Muscle of leg (tissue), 11 donors: Measurements from ENCODE around the gene DOP1A. TPM values are rescaled to one million over a fixed set of nuclear protein-coding genes. Genes with fewer than 3 reads are reported as not detected.

Experiments used
- DNase-seq: peaks from one replicate; pipeline ENCODE4 v3.0.0; 2013
- H3K27ac ChIP-seq: one replicate; pipeline ENCODE4 v1.5.1; 2013; ENCODE audit warnings: mild to moderate bottlenecking, low read length, control low read depth
- H3K27me3 ChIP-seq: one replicate; pipeline ENCODE4 v1.6.1; 2013; ENCODE audit warnings: low read length; ENCODE audit not compliant: control insufficient read depth, insufficient read depth
- H3K36me3 ChIP-seq: one replicate; pipeline ENCODE4 v1.6.1; 2013; ENCODE audit warnings: low read length; ENCODE audit not compliant: control insufficient read depth, insufficient read depth
- H3K4me1 ChIP-seq: one replicate; pipeline ENCODE4 v1.6.1; 2013; ENCODE audit warnings: low read length; ENCODE audit not compliant: control insufficient read depth, insufficient read depth
- H3K4me3 ChIP-seq: one replicate; pipeline ENCODE4 v1.5.1; 2013; ENCODE audit warnings: low read length, control low read depth
- H3K9me3 ChIP-seq: replicated peaks from 2 replicates; pipeline ENCODE4 v1.6.1; 2013; ENCODE audit warnings: low read depth, low read length; ENCODE audit not compliant: control insufficient read depth
- WGBS: methylation state at CpG from one replicate; pipeline ENCODE4 v1.1.5; 2013; ENCODE audit warnings: missing lambda C conversion rate; ENCODE audit not compliant: insufficient coverage; 5-methylcytosine and 5-hydroxymethylcytosine counted together
- polyA plus RNA-seq, 8 donors: library from polyadenylated mRNA; unstranded; fragments of 120-200 nt; gene quantifications; one replicate each; pipeline versions ENCODE4 v1.2.1 to v1.2.3, GENCODE V29; 2013; ENCODE audit warnings: inconsistent platforms in 1 of 8, low replicate concordance in 1 of 8; ENCODE audit not compliant: insufficient read length in 8 of 8, insufficient read depth in 1 of 8
- total RNA-seq: library from RNA; stranded (reverse); fragments of 120-200 nt; gene quantifications from one replicate; pipeline ENCODE4 v1.2.4, GENCODE V29; 2013

The DOP1A gene
- total and polyA plus RNA-seq, 9 donors, result 10.1 to 26.2 (median 12.5) TPM

DNA sequence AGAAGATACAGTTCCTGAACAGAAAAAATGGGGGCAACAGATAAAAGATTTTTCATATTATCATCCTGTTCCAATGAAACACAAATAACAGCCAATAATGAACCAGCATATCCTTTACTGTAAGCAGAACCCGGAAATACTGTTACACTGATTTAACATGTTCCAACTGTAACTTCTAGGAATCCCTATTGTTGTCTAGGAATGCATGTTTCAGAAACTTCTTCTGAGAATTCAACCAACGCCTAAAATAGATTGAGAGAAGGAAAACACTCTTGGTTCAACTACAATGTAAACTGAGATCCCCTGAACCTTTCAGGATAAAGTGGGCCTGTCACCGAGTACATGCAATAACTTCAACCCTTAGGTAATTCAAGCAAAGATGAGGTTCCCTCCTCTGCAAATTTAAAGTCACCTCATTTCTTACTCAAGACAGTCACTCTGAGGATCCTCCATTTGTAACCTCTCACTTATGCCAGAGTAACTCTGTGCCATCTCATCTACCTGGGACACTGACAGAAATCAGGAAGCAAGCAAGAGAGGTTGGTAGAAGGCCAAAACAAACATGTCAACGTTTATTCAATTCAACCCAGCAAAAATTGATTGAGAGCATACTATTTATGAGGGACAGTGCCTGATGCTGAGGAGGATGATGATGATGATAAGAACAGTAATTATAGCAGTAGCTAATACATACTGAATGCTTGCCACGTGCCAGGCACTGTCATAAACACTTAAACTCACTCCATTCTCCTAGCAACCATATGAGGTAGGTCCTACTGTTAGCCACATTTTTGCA, 15.9 kb upstream of the DOP1A start:
- H3K4me1 ChIP-seq, result no peaks in the 10 kb centered on the region
- DNase-seq, result no peak
- H3K9me3 ChIP-seq, result no peaks in the 10 kb centered on the region
- WGBS, result no CpG with 5 or more reads among the region's 5 CpGs
- H3K36me3 ChIP-seq, result peaks cover 15% of the 10 kb centered on the region
- H3K4me3 ChIP-seq, result no peak overlapping the region
- H3K27ac ChIP-seq, result no peak overlapping the region
- H3K27me3 ChIP-seq, result no peaks in the 10 kb centered on the region

- WGBS, result 56% methylated on average over 1 of the region's 3 CpGs
- H3K36me3 ChIP-seq, result peaks cover 20% of the 10 kb centered on the region
- H3K4me1 ChIP-seq, result no peaks in the 10 kb centered on the region
- H3K4me3 ChIP-seq, result no peak overlapping the region
- H3K27ac ChIP-seq, result no peak overlapping the region
- H3K9me3 ChIP-seq, result no peaks in the 10 kb centered on the region
- no peaks in the 10 kb centered on the region for H3K27me3 ChIP-seq
- DNase-seq, result no peak
Measured at GRCh38 chr6:83053678-83054077, 13.8 kb upstream of the DOP1A start.

DNA sequence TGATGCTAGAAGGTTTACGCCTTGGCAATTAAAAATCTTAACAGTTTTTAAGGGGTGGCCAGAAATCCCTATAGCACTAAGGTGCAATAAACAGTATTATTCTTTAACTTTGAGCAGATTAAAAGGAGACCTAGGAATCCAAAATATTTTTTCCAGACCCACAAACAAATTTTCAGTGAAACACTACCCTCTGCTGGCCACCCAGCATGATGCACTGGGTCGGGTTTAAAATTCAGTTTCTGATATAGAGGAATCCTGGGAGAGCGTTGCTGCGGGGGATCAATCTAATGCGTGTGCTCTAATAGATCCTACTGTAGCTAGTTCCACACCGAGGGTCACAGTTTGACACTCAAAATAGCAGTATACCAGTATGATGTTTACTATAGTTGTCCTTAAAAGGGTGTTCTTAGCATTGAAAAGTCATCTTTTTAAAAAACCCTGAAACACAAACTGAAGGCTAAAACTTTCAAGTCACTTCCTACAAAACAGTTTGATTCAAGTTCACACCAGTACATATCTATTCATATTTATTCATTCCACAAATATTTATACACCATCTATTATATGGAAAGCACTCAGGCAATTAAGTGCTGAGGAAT, 12.0 kb upstream of the DOP1A start:
- no CpG with 5 or more reads among the region's 6 CpGs for WGBS
- no peaks in the 10 kb centered on the region for H3K27me3 ChIP-seq
- H3K9me3 ChIP-seq, result no peaks in the 10 kb centered on the region
- H3K36me3 ChIP-seq, result peaks cover 24% of the 10 kb centered on the region
- DNase-seq, result peak; percentile 57
- no peaks in the 10 kb centered on the region for H3K4me1 ChIP-seq
- H3K27ac ChIP-seq, result no peak overlapping the region
- no peak overlapping the region for H3K4me3 ChIP-seq

DNA sequence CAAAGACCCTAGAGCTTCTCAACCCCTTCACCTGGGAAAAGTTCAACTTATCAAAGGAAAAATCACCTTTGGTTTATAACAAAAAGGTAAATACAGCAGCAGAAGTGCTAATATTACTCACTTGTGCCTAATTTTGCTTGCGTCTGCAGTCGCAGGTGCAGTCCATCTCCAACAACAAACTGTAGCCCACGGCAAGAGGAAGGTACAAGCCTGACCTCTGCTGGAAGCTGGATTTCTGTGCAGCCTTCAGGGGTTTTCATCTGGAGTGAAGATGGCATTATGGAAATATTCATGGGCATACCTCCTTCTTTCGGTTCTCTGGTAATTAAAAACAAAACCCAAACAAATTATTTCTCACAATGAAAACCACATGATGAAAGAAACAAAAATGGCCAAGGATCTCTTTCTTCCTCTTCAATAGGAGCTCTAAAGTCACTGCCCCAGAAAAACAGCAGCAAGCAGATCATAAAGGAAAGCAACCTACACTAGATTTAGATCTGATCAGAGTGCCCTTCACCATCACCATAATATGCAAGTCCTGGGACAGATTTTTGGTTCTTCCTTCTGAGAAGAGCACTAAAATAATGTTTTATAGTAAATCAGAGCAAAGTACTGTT, 9.7 kb upstream of the DOP1A start:
- Histone ChIP-seq H3K36me3 (peaks cover 15% of the 10 kb centered on the region), H3K27ac (no peak overlapping the region), H3K4me1 (no peaks in the 10 kb centered on the region), H3K27me3 (no peaks in the 10 kb centered on the region), H3K9me3 (no peaks in the 10 kb centered on the region), H3K4me3 (no peak overlapping the region)
- whole genome bisulfite sequencing, result no CpG with 5 or more reads among the region's 4 CpGs
- DNase-seq, result peak; percentile 58

- Histone ChIP-seq H3K36me3 (peaks cover 13% of the 10 kb centered on the region), H3K27ac (no peak overlapping the region), H3K9me3 (no peaks in the 10 kb centered on the region), H3K4me3 (no peak overlapping the region), H3K27me3 (no peaks in the 10 kb centered on the region), H3K4me1 (peaks cover 3% of the 10 kb centered on the region)
- no peak for DNase-seq
Measured at GRCh38 chr6:83061190-83061589, 6.3 kb upstream of the DOP1A start.

- Histone ChIP-seq H3K27me3 (no peaks in the 10 kb centered on the region), H3K4me3 (no peak overlapping the region), H3K27ac (no peak overlapping the region), H3K9me3 (no peaks in the 10 kb centered on the region), H3K36me3 (peaks cover 6% of the 10 kb centered on the region), H3K4me1 (peaks cover 3% of the 10 kb centered on the region)
- no peak for DNase-seq
- no CpG with 5 or more reads among the region's 1 CpG for WGBS
Measured at GRCh38 chr6:83062225-83062624, 5.2 kb upstream of the DOP1A start.

GRCh38 chr6:83065511-83066192, 1.8 kb upstream of the DOP1A start, which contains the start of gene UBE3D:
Gene UBE3D, minus strand, starts transcription at chr6:83065841. Its CDS starts 123 bp downstream, at chr6:83065718.
- no peaks in the 10 kb centered on the region for H3K9me3 ChIP-seq
- WGBS, result 1% methylated on average over 46 of the region's 48 CpGs
- peak; percentile 90 for DNase-seq
- peak within 1 kb of the TSS; percentile 66 for H3K27ac ChIP-seq
- H3K27me3 ChIP-seq, result no peaks in the 10 kb centered on the region
- peak within 1 kb of the TSS; percentile 81 for H3K4me3 ChIP-seq
- H3K4me1 ChIP-seq, result peaks cover 3% of the 10 kb centered on the region
- H3K36me3 ChIP-seq, result no peaks in the 10 kb centered on the region

- H3K36me3 ChIP-seq, result no peaks in the 10 kb centered on the region
- peak overlapping the region; percentile 96 for H3K4me3 ChIP-seq
- no CpG with 5 or more reads among the region's 6 CpGs for WGBS
- no peaks in the 10 kb centered on the region for H3K27me3 ChIP-seq
- no peaks in the 10 kb centered on the region for H3K9me3 ChIP-seq
- no peak overlapping the region for H3K27ac ChIP-seq
- no peak for DNase-seq
- H3K4me1 ChIP-seq, result peaks cover 3% of the 10 kb centered on the region
Measured at GRCh38 chr6:83068616-83069015, 1.1 kb downstream of the DOP1A start.

- H3K4me1 ChIP-seq, result peaks cover 3% of the 10 kb centered on the region
- H3K36me3 ChIP-seq, result no peaks in the 10 kb centered on the region
Measured at GRCh38 chr6:83069633-83070032, 2.2 kb downstream of the DOP1A start.

GRCh38 chr6:83071023-83071422, 3.6 kb downstream of the DOP1A start:
- H3K36me3 ChIP-seq, result no peaks in the 10 kb centered on the region
- H3K9me3 ChIP-seq, result no peaks in the 10 kb centered on the region
- WGBS, result 84% methylated on average over 4 of the region's 4 CpGs
- no peak overlapping the region for H3K27ac ChIP-seq
- no peaks in the 10 kb centered on the region for H3K4me1 ChIP-seq
- H3K4me3 ChIP-seq, result no peak overlapping the region
- H3K27me3 ChIP-seq, result no peaks in the 10 kb centered on the region
- peak; percentile 25 for DNase-seq

More at GRCh38 chr6:83069633-83070032, 2.2 kb downstream of the DOP1A start:
- no peaks in the 10 kb centered on the region for H3K9me3 ChIP-seq
- no peak overlapping the region for H3K4me3 ChIP-seq
- no peak overlapping the region for H3K27ac ChIP-seq
- H3K27me3 ChIP-seq, result no peaks in the 10 kb centered on the region
- no peak for DNase-seq
